ENCODE results near the gene MYO3B. TPM values are rescaled to one million over a fixed set of nuclear protein-coding genes. Genes with fewer than 3 reads are reported as not detected.
A peak's percentile ranks its signal among the peaks of the same experiment; 100 is the strongest.

Gene MYO3B
- total and polyA plus RNA-seq, 2 of the 8 experiments (the other 6 are each of a cell fraction or from before 2014, with no cell fraction given) = 0.17 to 0.19 TPM

DNA sequence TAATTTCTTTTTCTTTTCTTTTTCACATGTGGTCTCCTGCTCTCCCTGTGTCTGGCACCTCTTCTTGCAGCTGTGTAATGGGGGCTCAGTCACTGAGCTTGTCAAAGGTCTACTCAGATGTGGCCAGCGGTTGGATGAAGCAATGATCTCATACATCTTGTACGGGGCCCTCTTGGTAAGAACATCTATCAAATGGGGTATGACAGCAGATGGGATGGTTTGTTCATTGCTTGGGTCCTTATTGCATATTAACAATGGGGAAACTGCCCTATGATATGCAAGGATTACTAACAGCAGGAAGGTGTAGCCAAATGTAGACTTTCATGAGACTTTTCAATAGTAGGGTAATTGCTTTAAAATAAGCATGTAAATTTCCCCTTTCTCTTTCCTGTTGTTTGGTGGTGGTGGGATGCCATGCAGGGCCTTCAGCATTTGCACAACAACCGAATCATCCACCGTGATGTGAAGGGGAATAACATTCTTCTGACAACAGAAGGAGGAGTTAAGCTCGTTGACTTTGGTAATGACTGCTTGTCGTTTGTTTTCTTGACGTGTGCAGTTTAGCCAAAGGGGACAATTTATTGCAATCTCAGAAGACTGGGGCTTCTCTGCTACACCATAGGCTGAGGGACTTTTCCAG lies 36.5 kb downstream of the MYO3B start (continued):
- no peak for TF ChIP-seq SUZ12 (IDR thresholded peaks at IDR 0.05; ENCODE audit: low read length)
- TF ChIP-seq RXRA (IDR thresholded peaks at IDR 0.05; ENCODE audit: insufficient read depth, low read depth, low read length) = no peak
- no peak for TF ChIP-seq SIN3A (conservative IDR thresholded peaks at IDR 0.05 in 1 of 2, IDR thresholded peaks at IDR 0.05 in 1 of 2; ENCODE audit: low read depth in 1 of 2, low read length in 2 of 2)
- TF ChIP-seq PHF8 (conservative IDR thresholded peaks at IDR 0.05; ENCODE audit: low read depth, low read length) = no peak
- TF ChIP-seq, protein P1, sequence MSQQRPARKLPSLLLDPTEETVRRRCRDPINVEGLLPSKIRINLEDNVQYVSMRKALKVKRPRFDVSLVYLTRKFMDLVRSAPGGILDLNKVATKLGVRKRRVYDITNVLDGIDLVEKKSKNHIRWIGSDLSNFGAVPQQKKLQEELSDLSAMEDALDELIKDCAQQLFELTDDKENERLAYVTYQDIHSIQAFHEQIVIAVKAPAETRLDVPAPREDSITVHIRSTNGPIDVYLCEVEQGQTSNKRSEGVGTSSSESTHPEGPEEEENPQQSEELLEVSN (IDR thresholded peaks at IDR 0.05) = no peak
- peak; percentile 18; the same call in 1 of the 2 replicates for TF ChIP-seq SP1 (IDR thresholded peaks at IDR 0.05; ENCODE audit: low read depth, low read length)
